SK-N-MC (cell line): Measurements from ENCODE around the gene FAM72B.
"Not testable (repeated sequence)": the region's sequence is repeated elsewhere in the genome, so short reads cannot be mapped to it uniquely, and the experiment has no call there.

Source experiments
- DNase-seq: peaks from one replicate; pipeline ENCODE4 v3.0.0-alpha.2; 2011; ENCODE audit warnings: low read depth, low spot score
- H3K27ac ChIP-seq: fragments of 200-600 bp; sonication (generic); 2 replicates; pipeline ENCODE4 v1.5.1; 2016; ENCODE audit warnings: mixed run types
- H3K36me3 ChIP-seq: fragments of 200-600 bp; sonication (generic); 2 replicates; pipeline ENCODE4 v1.6.1; 2017; ENCODE audit warnings: antibody characterized with exemption, low read length, mixed read lengths; ENCODE audit not compliant: insufficient read depth
- H3K4me3 ChIP-seq: fragments of 200-600 bp; sonication (generic); 2 replicates; pipeline ENCODE4 v1.5.1; 2016
- H3K9ac ChIP-seq: fragments of 200-600 bp; sonication (generic); 2 replicates; pipeline ENCODE4 v1.8.0; 2017; ENCODE audit warnings: mixed run types, mixed read lengths; ENCODE audit not compliant: insufficient read length
- H3K9me3 ChIP-seq: fragments of 200-600 bp; sonication (generic); 2 replicates; pipeline ENCODE4 v1.6.1; 2017; ENCODE audit warnings: low read depth, mild to moderate bottlenecking, antibody characterized with exemption, low read length, moderate library complexity, mixed read lengths

FAM72B gene

DNA sequence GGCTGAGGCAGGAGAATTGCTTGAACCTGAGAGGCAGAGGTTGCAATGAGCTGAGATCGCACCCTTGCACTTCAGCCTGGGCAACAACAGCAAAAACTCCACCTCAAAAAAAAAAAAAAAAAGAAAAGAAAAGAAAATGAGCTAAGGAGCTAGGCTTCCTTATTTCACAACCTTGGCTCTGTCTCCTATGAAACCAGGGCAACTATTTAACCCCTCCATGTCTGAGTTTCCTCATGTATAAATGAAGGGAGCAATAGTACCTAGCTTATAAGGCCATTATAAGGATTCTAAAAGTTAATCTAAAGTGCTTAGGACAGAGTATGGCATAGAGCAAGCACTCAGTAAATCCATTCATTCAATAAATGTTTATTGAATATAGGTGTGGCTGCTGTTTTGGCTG lies 32.8 kb downstream of the FAM72B start:
- not testable (repeated sequence) for H3K27ac ChIP-seq, H3K9me3 ChIP-seq, DNase-seq, H3K36me3 ChIP-seq, H3K4me3 ChIP-seq, H3K9ac ChIP-seq

DNA sequence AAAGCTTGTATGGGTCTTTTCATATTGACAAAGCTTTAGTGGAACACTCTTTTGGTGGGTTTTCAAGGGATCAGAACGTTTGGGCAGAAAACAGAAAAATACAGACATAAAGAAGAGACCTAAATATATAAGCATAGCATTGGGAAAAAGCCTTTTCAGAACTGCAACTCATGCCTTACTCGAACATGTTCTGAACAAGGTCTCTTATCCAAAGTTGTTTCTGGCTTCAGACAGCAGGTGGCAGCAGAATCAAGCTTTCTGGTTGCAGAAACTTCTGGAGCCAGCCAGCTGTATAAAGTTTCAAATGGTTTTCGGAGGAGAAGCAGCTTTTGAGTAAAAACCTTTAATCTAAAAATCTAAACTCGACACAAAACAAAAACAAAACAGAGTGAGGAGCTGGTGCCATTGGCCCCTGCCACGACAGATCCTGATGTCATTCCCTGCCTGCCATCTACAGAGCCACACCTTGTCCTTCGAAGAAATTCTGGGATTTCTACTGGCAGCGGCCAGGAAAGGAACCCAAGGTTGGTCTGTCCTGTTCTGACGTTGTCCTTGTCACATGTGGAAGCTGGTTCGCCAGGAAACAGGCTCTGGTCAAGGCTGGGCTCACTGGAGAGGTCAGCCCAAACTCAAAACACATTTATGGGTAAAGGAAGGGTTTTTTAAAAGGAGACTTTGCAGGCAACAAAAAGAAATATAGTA lies 35.5 kb downstream of the FAM72B start:
- H3K4me3 ChIP-seq, H3K27ac ChIP-seq, H3K9ac ChIP-seq, H3K9me3 ChIP-seq, DNase-seq, H3K36me3 ChIP-seq: not testable (repeated sequence)

DNA sequence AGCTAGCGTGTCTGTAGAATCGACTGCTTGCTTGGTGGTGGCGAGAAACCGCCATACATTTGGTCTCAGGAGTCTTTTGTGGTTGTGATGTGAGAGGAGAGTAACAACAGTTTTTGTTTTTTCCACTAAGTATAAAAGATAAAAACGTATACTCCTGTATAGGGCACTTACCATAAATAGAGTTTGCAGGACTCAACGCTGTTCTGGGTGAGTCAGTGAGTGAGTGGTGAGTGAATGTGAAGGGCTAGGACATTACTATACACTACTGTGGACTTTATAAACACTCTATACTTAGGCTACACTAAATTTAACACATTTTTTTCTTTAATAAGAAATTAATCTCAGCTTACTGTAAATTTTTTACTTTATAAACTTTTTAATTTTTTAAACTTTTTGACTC lies 43.7 kb downstream of the FAM72B start:
- not testable (repeated sequence) for H3K36me3 ChIP-seq, H3K4me3 ChIP-seq, DNase-seq, H3K9ac ChIP-seq, H3K9me3 ChIP-seq, H3K27ac ChIP-seq

DNA sequence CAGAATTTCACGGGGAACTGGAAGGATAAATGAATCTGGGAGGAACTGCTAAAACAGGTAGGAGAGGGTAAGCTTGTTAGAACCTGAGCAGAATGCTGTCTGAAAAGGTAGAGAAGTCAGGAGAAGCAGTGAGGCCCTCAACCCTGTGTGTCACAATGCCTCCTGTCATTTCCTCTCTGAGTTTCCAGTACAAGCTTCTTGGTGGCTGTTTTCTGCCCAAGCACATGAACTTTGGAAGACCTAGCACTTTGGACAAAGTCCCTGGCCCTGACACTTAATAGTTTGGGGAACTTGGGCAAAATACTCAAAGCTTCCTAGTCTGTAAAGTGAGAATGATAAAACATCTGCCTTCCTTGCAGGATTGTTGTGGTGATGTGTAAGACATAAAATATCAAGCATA lies 52.6 kb downstream of the FAM72B start:
- not testable (repeated sequence) for H3K27ac ChIP-seq, H3K9ac ChIP-seq

DNA sequence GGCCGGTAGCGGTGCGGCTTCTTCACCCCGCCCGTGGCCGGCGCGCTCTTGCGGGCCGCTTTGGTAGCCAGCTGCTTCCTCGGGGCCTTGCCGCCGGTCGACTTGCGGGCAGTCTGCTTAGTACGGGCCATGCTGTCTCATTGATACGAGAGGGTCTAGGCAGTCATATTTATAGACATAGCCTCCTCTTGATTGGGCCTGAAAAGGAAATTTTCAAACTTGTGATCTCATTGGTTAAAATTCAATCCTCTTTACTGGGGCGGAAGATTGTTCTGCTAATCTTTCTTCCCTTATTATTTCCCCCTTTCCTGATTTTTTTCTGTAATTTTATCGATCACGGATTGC lies 65.7 kb downstream of the FAM72B start:
- not testable (repeated sequence) for H3K36me3 ChIP-seq, H3K9ac ChIP-seq, H3K27ac ChIP-seq, H3K9me3 ChIP-seq, DNase-seq, H3K4me3 ChIP-seq

More for the DNA sequence above, 52.6 kb downstream of the FAM72B start:
- not testable (repeated sequence) for H3K9me3 ChIP-seq, H3K4me3 ChIP-seq, H3K36me3 ChIP-seq, DNase-seq
